OCI-LY1 (cell line): ENCODE results near the gene KRT77.
"Not testable (repeated sequence)": the region's sequence is repeated elsewhere in the genome, so short reads cannot be mapped to it uniquely, and the experiment has no call there.

ENCODE experiments used
- H2AFZ ChIP-seq: fragments of 200-600 bp; sonication (generic), shearing (Covaris generic); 2 replicates; pipeline ENCODE4 v1.6.0; 2014; ENCODE audit warnings: antibody characterized with exemption, mild to moderate bottlenecking, low read length
- H3F3A ChIP-seq: fragments of 200-600 bp; sonication (generic), shearing (Covaris generic); 2 replicates; pipeline ENCODE4 v1.6.0; 2014; ENCODE audit warnings: mild to moderate bottlenecking, antibody characterized with exemption, low read length, moderate library complexity; ENCODE audit not compliant: insufficient read depth
- H3K27ac ChIP-seq: fragments of 200-600 bp; sonication (generic); 2 replicates; pipeline ENCODE4 v1.5.1; 2014; ENCODE audit warnings: low read length, mixed run types, mild to moderate bottlenecking, low read depth; ENCODE audit not compliant: poor library complexity, severe bottlenecking
- H3K27me3 ChIP-seq: fragments of 200-600 bp; sonication (generic); 2 replicates; pipeline ENCODE4 v1.6.0; 2014; ENCODE audit warnings: antibody characterized with exemption, mild to moderate bottlenecking, low read length, moderate library complexity; ENCODE audit not compliant: insufficient read depth
- H3K36me3 ChIP-seq: fragments of 200-600 bp; sonication (generic); 2 replicates; pipeline ENCODE4 v1.6.1; 2014; ENCODE audit warnings: mild to moderate bottlenecking, antibody characterized with exemption, low read length, moderate library complexity, mixed read lengths; ENCODE audit not compliant: insufficient read depth
- H3K4me1 ChIP-seq: fragments of 200-600 bp; sonication (generic); 2 replicates; pipeline ENCODE4 v1.5.1; 2014; ENCODE audit warnings: mild to moderate bottlenecking, low read length, moderate library complexity; ENCODE audit not compliant: insufficient read depth, severe bottlenecking
- H3K4me2 ChIP-seq: fragments of 200-600 bp; sonication (generic), shearing (Covaris generic); 2 replicates; pipeline ENCODE4 v1.6.1; 2014; ENCODE audit warnings: low read length
- H3K4me3 ChIP-seq: fragments of 200-600 bp; sonication (generic); 2 replicates; pipeline ENCODE4 v1.5.1; 2014; ENCODE audit warnings: low read length, low read depth, mild to moderate bottlenecking, mixed read lengths; ENCODE audit not compliant: poor library complexity, severe bottlenecking
- H3K79me2 ChIP-seq: fragments of 200-600 bp; shearing (Covaris generic); 2 replicates; pipeline ENCODE4 v1.6.1; 2016; ENCODE audit warnings: mixed run types, low read length, mixed read lengths; ENCODE audit not compliant: insufficient read depth
- H3K9ac ChIP-seq: fragments of 200-600 bp; sonication (generic), shearing (Covaris generic); 2 replicates; pipeline ENCODE4 v1.6.1; 2014; ENCODE audit warnings: mild to moderate bottlenecking, low read length, mixed read lengths
- H3K9me2 ChIP-seq: fragments of 200-600 bp; sonication (generic), shearing (Covaris generic); 2 replicates; pipeline ENCODE4 v1.6.1; 2014; ENCODE audit warnings: low read depth, mild to moderate bottlenecking, low read length, mixed read lengths
- H3K9me3 ChIP-seq: fragments of 200-600 bp; shearing (Covaris generic); 2 replicates; pipeline ENCODE4 v1.6.1; 2014; ENCODE audit warnings: low read length, mixed read lengths
- H4K20me1 ChIP-seq: fragments of 200-600 bp; sonication (generic), shearing (Covaris generic); 2 replicates; pipeline ENCODE4 v1.6.0; 2016; ENCODE audit warnings: mild to moderate bottlenecking, low read length; ENCODE audit not compliant: insufficient read depth
- CTCF ChIP-seq: fragments of 200-600 bp; sonication (generic), shearing (Covaris generic); IDR thresholded peaks from 2 replicates; pipeline ENCODE4 v1.5.1; 2017; ENCODE audit warnings: mild to moderate bottlenecking, antibody characterized with exemption, low read length, moderate library complexity, mixed read lengths
- EZH2 ChIP-seq: fragments of 200-600 bp; sonication (generic), shearing (Covaris generic); IDR thresholded peaks from 2 replicates; pipeline ENCODE4 v1.8.0; 2017; ENCODE audit warnings: borderline replicate concordance, mixed run types, mild to moderate bottlenecking, antibody characterized with exemption, low read length, moderate library complexity, mixed read lengths

The KRT77 gene

GRCh38 chr12:52715416-52715815 lies 12.1 kb upstream of the KRT77 start:
- Histone ChIP-seq H2AFZ (no peak overlapping the region), H3K4me3 (no peak overlapping the region), H3K79me2 (no peaks in the 10 kb centered on the region), H3K4me2 (no peak overlapping the region), H3K27me3 (no peaks in the 10 kb centered on the region), H3K9ac (no peak overlapping the region), H3F3A (no peaks in the 10 kb centered on the region), H3K9me2 (no peaks in the 10 kb centered on the region), H3K27ac (no peak overlapping the region), H4K20me1 (no peaks in the 10 kb centered on the region), H3K9me3 (no peaks in the 10 kb centered on the region), H3K4me1 (no peaks in the 10 kb centered on the region), H3K36me3 (no peaks in the 10 kb centered on the region)
- TF ChIP-seq CTCF (peak; percentile 40; the same call in 1 of the 2 replicates), EZH2 (no peak)

DNA sequence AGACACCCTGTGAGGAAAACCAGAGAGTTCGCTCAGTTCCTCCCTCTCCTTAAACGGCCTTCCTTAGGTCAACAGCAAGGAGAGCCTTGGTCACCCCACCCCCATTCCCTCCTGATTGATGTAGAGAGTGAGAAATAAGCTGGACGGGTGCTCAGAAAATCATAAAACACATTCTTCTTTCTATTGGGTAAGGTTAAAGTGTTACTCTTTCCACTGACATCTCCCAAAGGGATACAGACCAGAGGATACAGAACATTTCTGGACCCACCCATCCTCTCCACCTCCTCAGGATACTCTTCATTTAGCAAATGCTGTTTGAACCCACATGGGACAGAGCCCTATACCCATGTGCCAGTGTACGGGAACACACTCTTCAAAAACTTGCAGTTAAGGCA lies 11.6 kb upstream of the KRT77 start:
- no peak for TF ChIP-seq EZH2
- no peak for TF ChIP-seq CTCF

DNA sequence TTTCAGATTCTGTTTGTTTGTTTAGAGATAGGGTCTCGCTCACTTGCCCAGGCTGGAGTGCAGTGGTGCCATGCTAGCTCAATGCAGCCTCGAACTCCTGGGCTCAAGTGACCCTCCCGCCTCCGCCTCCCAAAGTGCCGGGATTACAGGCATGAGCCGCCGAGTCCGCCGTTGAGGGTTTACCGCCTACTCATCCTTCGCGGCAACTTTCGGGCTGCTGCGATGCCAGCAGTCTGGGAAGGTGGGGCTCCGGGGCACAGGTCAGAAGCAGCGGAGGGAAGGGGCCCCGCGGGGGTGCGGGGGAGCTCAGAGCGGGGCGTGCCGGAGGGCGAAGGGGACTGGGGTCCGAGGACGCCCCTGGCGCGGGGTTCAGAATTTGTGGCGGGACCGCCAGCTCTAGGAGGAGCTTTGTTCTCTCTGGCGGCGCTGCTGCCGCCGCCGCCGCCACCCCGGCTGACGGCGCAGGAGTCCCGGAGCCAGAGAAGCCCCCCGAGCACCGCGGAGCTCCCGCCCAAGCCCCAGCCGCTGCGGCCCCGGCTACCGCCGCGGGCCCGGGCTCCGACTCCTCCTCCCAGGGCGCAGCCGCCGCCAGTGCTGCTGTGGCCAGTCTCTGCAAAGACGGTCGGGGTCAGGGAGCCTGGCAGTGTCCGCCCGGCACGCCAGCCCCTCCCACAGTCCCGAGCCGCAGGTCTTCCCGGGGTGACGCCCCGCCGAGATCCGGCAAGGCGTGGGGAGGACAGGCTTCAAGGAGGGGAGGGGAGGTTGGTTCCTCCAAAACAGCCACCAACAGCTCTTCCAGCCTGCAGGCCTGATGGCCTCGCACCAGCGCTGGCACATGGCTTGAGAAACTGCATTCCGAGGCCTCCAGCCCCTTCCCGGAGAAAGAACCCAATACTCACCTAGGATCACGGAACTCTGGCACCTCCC lies 10.9 kb upstream of the KRT77 start:
- Histone ChIP-seq H2AFZ (no peak overlapping the region), H3K9me3 (no peaks in the 10 kb centered on the region), H3K9me2 (no peaks in the 10 kb centered on the region), H3K27me3 (no peaks in the 10 kb centered on the region), H3K79me2 (no peaks in the 10 kb centered on the region), H3K4me2 (no peak overlapping the region), H3K4me1 (no peaks in the 10 kb centered on the region), H3K36me3 (no peaks in the 10 kb centered on the region), H3K27ac (no peak overlapping the region), H4K20me1 (no peaks in the 10 kb centered on the region), H3F3A (no peaks in the 10 kb centered on the region), H3K9ac (no peak overlapping the region), H3K4me3 (no peak overlapping the region)
- TF ChIP-seq CTCF: no peak
- TF ChIP-seq EZH2: no peak

More for the DNA sequence above, 11.6 kb upstream of the KRT77 start:
- Histone ChIP-seq H3K4me1 (no peaks in the 10 kb centered on the region), H3K9me3 (no peaks in the 10 kb centered on the region), H3F3A (no peaks in the 10 kb centered on the region), H3K27ac (no peak overlapping the region), H3K36me3 (no peaks in the 10 kb centered on the region), H3K9me2 (no peaks in the 10 kb centered on the region), H3K79me2 (no peaks in the 10 kb centered on the region), H4K20me1 (no peaks in the 10 kb centered on the region), H3K4me3 (no peak overlapping the region), H3K9ac (no peak overlapping the region), H3K27me3 (no peaks in the 10 kb centered on the region), H2AFZ (no peak overlapping the region), H3K4me2 (no peak overlapping the region)

- H2AFZ ChIP-seq, H3K4me1 ChIP-seq, H3K9ac ChIP-seq, H3K36me3 ChIP-seq, H3K4me3 ChIP-seq, H3K79me2 ChIP-seq, H3K4me2 ChIP-seq, H3F3A ChIP-seq, H3K9me3 ChIP-seq, H3K9me2 ChIP-seq, H3K27ac ChIP-seq, H4K20me1 ChIP-seq, H3K27me3 ChIP-seq: not testable (repeated sequence)
Observed at GRCh38 chr12:52712122-52712521, 8.8 kb upstream of the KRT77 start.
